A549 (cell line): ENCODE measurements around the gene SOX5.

Experiments used
- BCL3 ChIP-seq: fragments of >200 bp; sonication (Bioruptor Twin); formaldehyde crosslinking; IDR thresholded peaks from 3 replicates; pipeline ENCODE4 v1.6.1; 2016
- CTCF ChIP-seq: fragments of >200 bp; sonication (Bioruptor Twin); formaldehyde crosslinking; IDR thresholded peaks from 3 replicates; pipeline ENCODE4 v1.5.1; 2016
- EP300 ChIP-seq, 2 experiments: fragments of >200 bp; sonication (Bioruptor Twin); formaldehyde crosslinking; IDR thresholded peaks; 2 replicates in 1 of 2; 3 replicates in 1 of 2; pipeline ENCODE4 v1.6.1; 2016 to 2017
- FOXS1 ChIP-seq: fragments of 250-450 bp; sonication (Bioruptor Pico); IDR thresholded peaks from 2 replicates; pipeline ENCODE4 v1.5.0; 2020; ENCODE audit warnings: mild to moderate bottlenecking, moderate library complexity
- HDAC2 ChIP-seq: fragments of 200-600 bp; sonication (generic); IDR thresholded peaks from 2 replicates; pipeline ENCODE4 v1.6.1; 2016
- HOXA7 ChIP-seq: fragments of 250-450 bp; sonication (Bioruptor Pico); IDR thresholded peaks from 2 replicates; pipeline ENCODE4 v1.5.0; 2020; ENCODE audit warnings: mild to moderate bottlenecking, moderate library complexity
- JUN ChIP-seq, 2 experiments: fragments of >200 bp; sonication (Bioruptor Twin); formaldehyde crosslinking; IDR thresholded peaks; 2 replicates in 1 of 2; 3 replicates in 1 of 2; pipeline ENCODE4 v1.6.1; 2016 to 2017
- MAZ ChIP-seq: fragments of 150-350 bp; IDR thresholded peaks from 2 replicates; pipeline ENCODE4 v1.6.1; 2014; ENCODE audit warnings: antibody characterized with exemption, low read depth, low read length, borderline replicate concordance
- POLR2A ChIP-seq: IDR thresholded peaks from 2 replicates; pipeline ENCODE4 v1.6.1; 2012; ENCODE audit warnings: mild to moderate bottlenecking, low read length
- RNF2 ChIP-seq: fragments of 200-600 bp; sonication (generic); IDR thresholded peaks from 2 replicates; pipeline ENCODE4 v1.6.1; 2016; ENCODE audit warnings: low read depth, mild to moderate bottlenecking, antibody characterized with exemption, moderate library complexity, borderline replicate concordance
- ZFP36 ChIP-seq: fragments of 450-650 bp; IDR thresholded peaks from 2 replicates; pipeline ENCODE4 v1.6.1; 2014; ENCODE audit warnings: borderline replicate concordance; ENCODE audit not compliant: partially characterized antibody
- TF ChIP-seq, protein P1 (sequence below): IDR thresholded peaks from 2 replicates; pipeline ENCODE4 v1.6.1; 2012

GRCh38 chr12:23542187-23542586 lies 407.3 kb downstream of the SOX5 start:
- no peak for TF ChIP-seq HDAC2
- no peak for TF ChIP-seq CTCF
- no peak for TF ChIP-seq JUN (IDR thresholded peaks at IDR 0.05)
- no peak for TF ChIP-seq POLR2A
- no peak for TF ChIP-seq HOXA7 (CRISPR knock-in tag)
- TF ChIP-seq, protein P1, sequence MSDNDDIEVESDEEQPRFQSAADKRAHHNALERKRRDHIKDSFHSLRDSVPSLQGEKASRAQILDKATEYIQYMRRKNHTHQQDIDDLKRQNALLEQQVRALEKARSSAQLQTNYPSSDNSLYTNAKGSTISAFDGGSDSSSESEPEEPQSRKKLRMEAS, result no peak
- TF ChIP-seq EP300 (IDR thresholded peaks at IDR 0.05), result no peak
- TF ChIP-seq MAZ, result no peak
- no peak for TF ChIP-seq FOXS1 (CRISPR knock-in tag)
- TF ChIP-seq ZFP36, result no peak
- no peak for TF ChIP-seq BCL3
- no peak for TF ChIP-seq RNF2
